ENCODE data around the gene FOCAD.

The FOCAD gene

GRCh38 chr9:20740304-20740703, 56.2 kb downstream of the FOCAD start:
- no peak overlapping the region for H2BK120ac ChIP-seq (ENCODE audit: low read depth, low read length)
- peaks cover 4 to 41% of the 10 kb centered on the region in 2 donors for H3K36me3 ChIP-seq (replicated peaks in 1 of 2; ENCODE audit: control insufficient read depth in 2 of 2, insufficient read depth in 2 of 2, low read length in 2 of 2)
- no peaks in the 10 kb centered on the region for H3K79me1 ChIP-seq (ENCODE audit: low read depth, low read length)
- H3K4ac ChIP-seq (ENCODE audit: low read length) = no peak overlapping the region
- H2AK5ac ChIP-seq (ENCODE audit: low read depth, low read length) = no peak overlapping the region
- no peak overlapping the region for H2BK5ac ChIP-seq (ENCODE audit: low read length)
- H3K23ac ChIP-seq (ENCODE audit: low read depth, low read length, poor library complexity) = no peak overlapping the region
- no peaks in the 10 kb centered on the region for H3K4me1 ChIP-seq (ENCODE audit: control insufficient read depth in 2 of 2, insufficient read depth in 1 of 2, low read depth in 1 of 2, low read length in 2 of 2)
- no peak overlapping the region for H2AFZ ChIP-seq (ENCODE audit: low read length)
- no peaks in the 10 kb centered on the region for H3K27me3 ChIP-seq (ENCODE audit: control insufficient read depth in 3 of 3, insufficient read depth in 3 of 3, low read depth in 1 of 3, low read length in 3 of 3)
- no peak overlapping the region for H3K14ac ChIP-seq (ENCODE audit: low read length)
- no peak overlapping the region for H3K27ac ChIP-seq (replicated peaks; ENCODE audit: low read length)
- no peak overlapping the region for H2BK12ac ChIP-seq (ENCODE audit: low read length)
- no peak overlapping the region for H2BK15ac ChIP-seq (ENCODE audit: low read length)
- no peak overlapping the region for H3K4me3 ChIP-seq (ENCODE audit: low read length in 2 of 2)
- no CpG with 5 or more reads among the region's 1 CpG for WGBS, 2 donors (ENCODE audit: extremely low coverage in 2 of 2, insufficient read length in 2 of 2, insufficient replicate concordance in 1 of 2)
- no peak overlapping the region for H3K4me2 ChIP-seq (ENCODE audit: insufficient read depth, low read length, poor library complexity, severe bottlenecking)
- DNase-seq (ENCODE audit: low spot score) = no peak
- H4K91ac ChIP-seq (ENCODE audit: low read depth, low read length, poor library complexity) = no peak overlapping the region
- no peak overlapping the region for H3K18ac ChIP-seq (ENCODE audit: low read length)
- H3K9me3 ChIP-seq (replicated peaks in 1 of 2; ENCODE audit: control insufficient read depth in 2 of 2, insufficient read depth in 1 of 2, low read depth in 1 of 2, low read length in 2 of 2) = no peaks in the 10 kb centered on the region
- H3K9ac ChIP-seq (ENCODE audit: low read depth, low read length, poor library complexity) = no peak overlapping the region
- no peak overlapping the region for H4K8ac ChIP-seq (ENCODE audit: low read depth, low read length)

GRCh38 chr9:20740929-20741582, 57.0 kb downstream of the FOCAD start:
- Histone ChIP-seq H3K14ac (ENCODE audit: low read length) (no peak overlapping the region), H3K79me1 (ENCODE audit: low read depth, low read length) (no peaks in the 10 kb centered on the region), H4K91ac (ENCODE audit: low read depth, low read length, poor library complexity) (no peak overlapping the region), H2AFZ (ENCODE audit: low read length) (no peak overlapping the region), H3K27ac (replicated peaks; ENCODE audit: low read length) (no peak overlapping the region), H4K8ac (ENCODE audit: low read depth, low read length) (no peak overlapping the region), H3K4me2 (ENCODE audit: insufficient read depth, low read length, poor library complexity, severe bottlenecking) (no peak overlapping the region), H3K18ac (ENCODE audit: low read length) (no peak overlapping the region), H3K4ac (ENCODE audit: low read length) (no peak overlapping the region), H2BK120ac (ENCODE audit: low read depth, low read length) (no peak overlapping the region), H2BK12ac (ENCODE audit: low read length) (no peak overlapping the region), H2BK15ac (ENCODE audit: low read length) (no peak overlapping the region), H3K23ac (ENCODE audit: low read depth, low read length, poor library complexity) (no peak overlapping the region), H3K9me3 (replicated peaks in 1 of 2; ENCODE audit: control insufficient read depth in 2 of 2, insufficient read depth in 1 of 2, low read depth in 1 of 2, low read length in 2 of 2) (no peaks in the 10 kb centered on the region), H3K27me3 (ENCODE audit: control insufficient read depth in 3 of 3, insufficient read depth in 3 of 3, low read depth in 1 of 3, low read length in 3 of 3) (no peaks in the 10 kb centered on the region), H3K4me3 (ENCODE audit: low read length in 2 of 2) (no peak overlapping the region), H3K4me1 (ENCODE audit: control insufficient read depth in 2 of 2, insufficient read depth in 1 of 2, low read depth in 1 of 2, low read length in 2 of 2) (no peaks in the 10 kb centered on the region), H3K9ac (ENCODE audit: low read depth, low read length, poor library complexity) (no peak overlapping the region), H2BK5ac (ENCODE audit: low read length) (no peak overlapping the region), H2AK5ac (ENCODE audit: low read depth, low read length) (no peak overlapping the region), H3K36me3 (replicated peaks in 1 of 2; ENCODE audit: control insufficient read depth in 2 of 2, insufficient read depth in 2 of 2, low read length in 2 of 2) (peaks cover 4 to 41% of the 10 kb centered on the region in 2 donors)
- WGBS, 2 donors (ENCODE audit: extremely low coverage in 2 of 2, insufficient read length in 2 of 2, insufficient replicate concordance in 1 of 2) = no CpG with 5 or more reads among the region's 2 CpGs
- DNase-seq (ENCODE audit: low spot score) = no peak

GRCh38 chr9:20742833-20743232, 58.8 kb downstream of the FOCAD start:
- WGBS, 2 donors (ENCODE audit: extremely low coverage in 2 of 2, insufficient read length in 2 of 2, insufficient replicate concordance in 1 of 2) = no CpG with 5 or more reads among the region's 3 CpGs
- no peak overlapping the region for H2BK15ac ChIP-seq (ENCODE audit: low read length)

GRCh38 chr9:20744036-20744630, 60.1 kb downstream of the FOCAD start:
- H3K23ac ChIP-seq (ENCODE audit: low read depth, low read length, poor library complexity) = no peak overlapping the region
- H2AFZ ChIP-seq (ENCODE audit: low read length) = no peak overlapping the region
- no peak overlapping the region for H2BK120ac ChIP-seq (ENCODE audit: low read depth, low read length)
- no peak overlapping the region for H3K4me2 ChIP-seq (ENCODE audit: insufficient read depth, low read length, poor library complexity, severe bottlenecking)
- H2BK12ac ChIP-seq (ENCODE audit: low read length) = no peak overlapping the region
- WGBS, 2 donors (ENCODE audit: extremely low coverage in 2 of 2, insufficient read length in 2 of 2, insufficient replicate concordance in 1 of 2) = no CpG with 5 or more reads among the region's 2 CpGs
- H3K79me1 ChIP-seq (ENCODE audit: low read depth, low read length) = no peaks in the 10 kb centered on the region
- no peak overlapping the region for H4K91ac ChIP-seq (ENCODE audit: low read depth, low read length, poor library complexity)
- H3K27me3 ChIP-seq (ENCODE audit: control insufficient read depth in 3 of 3, insufficient read depth in 3 of 3, low read depth in 1 of 3, low read length in 3 of 3) = no peaks in the 10 kb centered on the region
- no peak overlapping the region for H4K8ac ChIP-seq (ENCODE audit: low read depth, low read length)
- peaks cover 0 to 2% of the 10 kb centered on the region in 2 donors for H3K4me1 ChIP-seq (ENCODE audit: control insufficient read depth in 2 of 2, insufficient read depth in 1 of 2, low read depth in 1 of 2, low read length in 2 of 2)
- H3K4me3 ChIP-seq (ENCODE audit: low read length in 2 of 2) = no peak overlapping the region
- H3K9ac ChIP-seq (ENCODE audit: low read depth, low read length, poor library complexity) = no peak overlapping the region
- no peak for DNase-seq (ENCODE audit: low spot score)
- H2AK5ac ChIP-seq (ENCODE audit: low read depth, low read length) = no peak overlapping the region
- H2BK5ac ChIP-seq (ENCODE audit: low read length) = no peak overlapping the region
- no peaks in the 10 kb centered on the region for H3K9me3 ChIP-seq (replicated peaks in 1 of 2; ENCODE audit: control insufficient read depth in 2 of 2, insufficient read depth in 1 of 2, low read depth in 1 of 2, low read length in 2 of 2)
- H3K27ac ChIP-seq (replicated peaks; ENCODE audit: low read length) = no peak overlapping the region
- no peak overlapping the region for H2BK15ac ChIP-seq (ENCODE audit: low read length)
- H3K14ac ChIP-seq (ENCODE audit: low read length) = no peak overlapping the region
- peaks cover 2 to 29% of the 10 kb centered on the region in 2 donors for H3K36me3 ChIP-seq (replicated peaks in 1 of 2; ENCODE audit: control insufficient read depth in 2 of 2, insufficient read depth in 2 of 2, low read length in 2 of 2)
- no peak overlapping the region for H3K4ac ChIP-seq (ENCODE audit: low read length)
- H3K18ac ChIP-seq (ENCODE audit: low read length) = no peak overlapping the region

More at GRCh38 chr9:20742833-20743232, 58.8 kb downstream of the FOCAD start:
- Histone ChIP-seq H3K4ac (ENCODE audit: low read length) (no peak overlapping the region), H3K9ac (ENCODE audit: low read depth, low read length, poor library complexity) (no peak overlapping the region), H4K8ac (ENCODE audit: low read depth, low read length) (no peak overlapping the region), H2BK12ac (ENCODE audit: low read length) (no peak overlapping the region), H2AK5ac (ENCODE audit: low read depth, low read length) (no peak overlapping the region), H2BK5ac (ENCODE audit: low read length) (no peak overlapping the region), H3K14ac (ENCODE audit: low read length) (no peak overlapping the region), H3K9me3 (replicated peaks in 1 of 2; ENCODE audit: control insufficient read depth in 2 of 2, insufficient read depth in 1 of 2, low read depth in 1 of 2, low read length in 2 of 2) (no peaks in the 10 kb centered on the region), H2AFZ (ENCODE audit: low read length) (no peak overlapping the region), H3K23ac (ENCODE audit: low read depth, low read length, poor library complexity) (no peak overlapping the region), H3K36me3 (replicated peaks in 1 of 2; ENCODE audit: control insufficient read depth in 2 of 2, insufficient read depth in 2 of 2, low read length in 2 of 2) (peaks cover 4 to 35% of the 10 kb centered on the region in 2 donors), H2BK120ac (ENCODE audit: low read depth, low read length) (no peak overlapping the region), H3K27me3 (ENCODE audit: control insufficient read depth in 3 of 3, insufficient read depth in 3 of 3, low read depth in 1 of 3, low read length in 3 of 3) (no peaks in the 10 kb centered on the region), H3K18ac (ENCODE audit: low read length) (no peak overlapping the region), H3K4me1 (ENCODE audit: control insufficient read depth in 2 of 2, insufficient read depth in 1 of 2, low read depth in 1 of 2, low read length in 2 of 2) (no peaks in the 10 kb centered on the region), H3K4me3 (ENCODE audit: low read length in 2 of 2) (no peak overlapping the region), H3K4me2 (ENCODE audit: insufficient read depth, low read length, poor library complexity, severe bottlenecking) (no peak overlapping the region), H3K79me1 (ENCODE audit: low read depth, low read length) (no peaks in the 10 kb centered on the region), H3K27ac (replicated peaks; ENCODE audit: low read length) (no peak overlapping the region), H4K91ac (ENCODE audit: low read depth, low read length, poor library complexity) (no peak overlapping the region)
- no peak for DNase-seq (ENCODE audit: low spot score)

All from neuronal stem cell (in vitro differentiated cells).